ENCODE data around the gene OGDH.

DNA sequence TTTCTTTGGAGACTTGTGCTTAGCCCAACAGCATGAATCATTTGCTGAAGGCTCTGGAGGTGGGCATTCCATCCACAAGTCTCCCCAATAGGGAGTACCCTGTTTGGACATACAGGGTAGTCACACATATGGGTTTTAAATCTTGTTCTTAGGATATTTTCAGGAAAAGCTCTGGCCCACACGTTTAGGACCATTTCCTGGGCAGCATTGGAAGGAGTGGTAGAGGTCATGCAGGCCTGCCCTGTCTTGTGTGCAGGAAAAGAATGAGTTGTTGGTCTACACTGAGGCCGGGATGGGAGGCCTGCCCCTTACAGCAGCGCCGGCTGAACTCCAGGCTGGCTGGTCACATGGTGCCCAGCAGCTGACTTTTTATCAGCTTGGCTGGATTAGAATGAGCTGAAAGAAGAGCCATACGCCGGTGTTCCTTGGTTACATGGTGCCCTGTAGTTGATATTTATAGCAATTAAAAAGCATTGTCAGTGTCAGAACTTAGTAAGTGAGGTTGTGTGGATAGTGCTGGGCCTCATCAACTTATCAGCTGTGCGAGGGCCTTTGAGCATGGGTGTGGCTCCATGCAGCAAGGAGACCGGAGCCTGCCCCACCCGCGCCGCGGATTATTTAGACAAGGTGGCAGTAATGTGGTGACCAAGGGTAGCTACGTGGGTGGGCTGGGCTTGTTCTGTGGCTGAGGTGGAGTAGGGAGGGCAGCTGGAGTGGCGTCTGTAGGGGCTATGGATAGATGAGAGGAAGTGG is 28.6 kb downstream of the OGDH start:
- TF ChIP-seq, protein P1, sequence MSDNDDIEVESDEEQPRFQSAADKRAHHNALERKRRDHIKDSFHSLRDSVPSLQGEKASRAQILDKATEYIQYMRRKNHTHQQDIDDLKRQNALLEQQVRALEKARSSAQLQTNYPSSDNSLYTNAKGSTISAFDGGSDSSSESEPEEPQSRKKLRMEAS (IDR thresholded peaks at IDR 0.05) = no peak
- TF ChIP-seq CEBPB (IDR thresholded peaks at IDR 0.05) (no peak), EGR1 (IDR thresholded peaks at IDR 0.05) (no peak), EP300 (IDR thresholded peaks at IDR 0.05; ENCODE audit: borderline replicate concordance) (no peak), RAD21 (IDR thresholded peaks at IDR 0.05; ENCODE audit: low read depth) (no peak), TAF1 (IDR thresholded peaks at IDR 0.05; ENCODE audit: low read depth) (no peak), CREB1 (IDR thresholded peaks at IDR 0.05; ENCODE audit: low read depth) (no peak), NFIC (IDR thresholded peaks at IDR 0.05) (no peak), FOXM1 (IDR thresholded peaks at IDR 0.05; ENCODE audit: borderline replicate concordance, low read depth) (no peak), TCF12 (IDR thresholded peaks at IDR 0.05; ENCODE audit: low read depth) (no peak)
- TF ChIP-seq, protein P2, sequence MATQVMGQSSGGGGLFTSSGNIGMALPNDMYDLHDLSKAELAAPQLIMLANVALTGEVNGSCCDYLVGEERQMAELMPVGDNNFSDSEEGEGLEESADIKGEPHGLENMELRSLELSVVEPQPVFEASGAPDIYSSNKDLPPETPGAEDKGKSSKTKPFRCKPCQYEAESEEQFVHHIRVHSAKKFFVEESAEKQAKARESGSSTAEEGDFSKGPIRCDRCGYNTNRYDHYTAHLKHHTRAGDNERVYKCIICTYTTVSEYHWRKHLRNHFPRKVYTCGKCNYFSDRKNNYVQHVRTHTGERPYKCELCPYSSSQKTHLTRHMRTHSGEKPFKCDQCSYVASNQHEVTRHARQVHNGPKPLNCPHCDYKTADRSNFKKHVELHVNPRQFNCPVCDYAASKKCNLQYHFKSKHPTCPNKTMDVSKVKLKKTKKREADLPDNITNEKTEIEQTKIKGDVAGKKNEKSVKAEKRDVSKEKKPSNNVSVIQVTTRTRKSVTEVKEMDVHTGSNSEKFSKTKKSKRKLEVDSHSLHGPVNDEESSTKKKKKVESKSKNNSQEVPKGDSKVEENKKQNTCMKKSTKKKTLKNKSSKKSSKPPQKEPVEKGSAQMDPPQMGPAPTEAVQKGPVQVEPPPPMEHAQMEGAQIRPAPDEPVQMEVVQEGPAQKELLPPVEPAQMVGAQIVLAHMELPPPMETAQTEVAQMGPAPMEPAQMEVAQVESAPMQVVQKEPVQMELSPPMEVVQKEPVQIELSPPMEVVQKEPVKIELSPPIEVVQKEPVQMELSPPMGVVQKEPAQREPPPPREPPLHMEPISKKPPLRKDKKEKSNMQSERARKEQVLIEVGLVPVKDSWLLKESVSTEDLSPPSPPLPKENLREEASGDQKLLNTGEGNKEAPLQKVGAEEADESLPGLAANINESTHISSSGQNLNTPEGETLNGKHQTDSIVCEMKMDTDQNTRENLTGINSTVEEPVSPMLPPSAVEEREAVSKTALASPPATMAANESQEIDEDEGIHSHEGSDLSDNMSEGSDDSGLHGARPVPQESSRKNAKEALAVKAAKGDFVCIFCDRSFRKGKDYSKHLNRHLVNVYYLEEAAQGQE (IDR thresholded peaks at IDR 0.05; ENCODE audit: low read depth) = no peak
- TF ChIP-seq, protein P3, sequence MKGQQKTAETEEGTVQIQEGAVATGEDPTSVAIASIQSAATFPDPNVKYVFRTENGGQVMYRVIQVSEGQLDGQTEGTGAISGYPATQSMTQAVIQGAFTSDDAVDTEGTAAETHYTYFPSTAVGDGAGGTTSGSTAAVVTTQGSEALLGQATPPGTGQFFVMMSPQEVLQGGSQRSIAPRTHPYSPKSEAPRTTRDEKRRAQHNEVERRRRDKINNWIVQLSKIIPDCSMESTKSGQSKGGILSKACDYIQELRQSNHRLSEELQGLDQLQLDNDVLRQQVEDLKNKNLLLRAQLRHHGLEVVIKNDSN (IDR thresholded peaks at IDR 0.05) = no peak
